ENCODE results near the gene MBNL2.

GRCh38 chr13:97298816-97299215 is 76.7 kb downstream of the MBNL2 start:
- no peak for TF ChIP-seq CTCF (IDR thresholded peaks at IDR 0.05; ENCODE audit: poor library complexity)
- no peak for TF ChIP-seq EZH2 (IDR thresholded peaks at IDR 0.05; ENCODE audit: borderline replicate concordance)
